OCI-LY1 (cell line): ENCODE measurements around the gene TPH1.

ENCODE experiments used
- H2AFZ ChIP-seq: fragments of 200-600 bp; sonication (generic), shearing (Covaris generic); 2 replicates; pipeline ENCODE4 v1.6.0; 2014; ENCODE audit warnings: antibody characterized with exemption, mild to moderate bottlenecking, low read length
- H3F3A ChIP-seq: fragments of 200-600 bp; sonication (generic), shearing (Covaris generic); 2 replicates; pipeline ENCODE4 v1.6.0; 2014; ENCODE audit warnings: mild to moderate bottlenecking, antibody characterized with exemption, low read length, moderate library complexity; ENCODE audit not compliant: insufficient read depth
- H3K27ac ChIP-seq: fragments of 200-600 bp; sonication (generic); 2 replicates; pipeline ENCODE4 v1.5.1; 2014; ENCODE audit warnings: low read length, mixed run types, mild to moderate bottlenecking, low read depth; ENCODE audit not compliant: poor library complexity, severe bottlenecking
- H3K27me3 ChIP-seq: fragments of 200-600 bp; sonication (generic); 2 replicates; pipeline ENCODE4 v1.6.0; 2014; ENCODE audit warnings: antibody characterized with exemption, mild to moderate bottlenecking, low read length, moderate library complexity; ENCODE audit not compliant: insufficient read depth
- H3K36me3 ChIP-seq: fragments of 200-600 bp; sonication (generic); 2 replicates; pipeline ENCODE4 v1.6.1; 2014; ENCODE audit warnings: mild to moderate bottlenecking, antibody characterized with exemption, low read length, moderate library complexity, mixed read lengths; ENCODE audit not compliant: insufficient read depth
- H3K4me1 ChIP-seq: fragments of 200-600 bp; sonication (generic); 2 replicates; pipeline ENCODE4 v1.5.1; 2014; ENCODE audit warnings: mild to moderate bottlenecking, low read length, moderate library complexity; ENCODE audit not compliant: insufficient read depth, severe bottlenecking
- H3K4me2 ChIP-seq: fragments of 200-600 bp; sonication (generic), shearing (Covaris generic); 2 replicates; pipeline ENCODE4 v1.6.1; 2014; ENCODE audit warnings: low read length
- H3K4me3 ChIP-seq: fragments of 200-600 bp; sonication (generic); 2 replicates; pipeline ENCODE4 v1.5.1; 2014; ENCODE audit warnings: low read length, low read depth, mild to moderate bottlenecking, mixed read lengths; ENCODE audit not compliant: poor library complexity, severe bottlenecking
- H3K79me2 ChIP-seq: fragments of 200-600 bp; shearing (Covaris generic); 2 replicates; pipeline ENCODE4 v1.6.1; 2016; ENCODE audit warnings: mixed run types, low read length, mixed read lengths; ENCODE audit not compliant: insufficient read depth
- H3K9ac ChIP-seq: fragments of 200-600 bp; sonication (generic), shearing (Covaris generic); 2 replicates; pipeline ENCODE4 v1.6.1; 2014; ENCODE audit warnings: mild to moderate bottlenecking, low read length, mixed read lengths
- H3K9me2 ChIP-seq: fragments of 200-600 bp; sonication (generic), shearing (Covaris generic); 2 replicates; pipeline ENCODE4 v1.6.1; 2014; ENCODE audit warnings: low read depth, mild to moderate bottlenecking, low read length, mixed read lengths
- H3K9me3 ChIP-seq: fragments of 200-600 bp; shearing (Covaris generic); 2 replicates; pipeline ENCODE4 v1.6.1; 2014; ENCODE audit warnings: low read length, mixed read lengths
- H4K20me1 ChIP-seq: fragments of 200-600 bp; sonication (generic), shearing (Covaris generic); 2 replicates; pipeline ENCODE4 v1.6.0; 2016; ENCODE audit warnings: mild to moderate bottlenecking, low read length; ENCODE audit not compliant: insufficient read depth
- CTCF ChIP-seq: fragments of 200-600 bp; sonication (generic), shearing (Covaris generic); IDR thresholded peaks from 2 replicates; pipeline ENCODE4 v1.5.1; 2017; ENCODE audit warnings: mild to moderate bottlenecking, antibody characterized with exemption, low read length, moderate library complexity, mixed read lengths
- EZH2 ChIP-seq: fragments of 200-600 bp; sonication (generic), shearing (Covaris generic); IDR thresholded peaks from 2 replicates; pipeline ENCODE4 v1.8.0; 2017; ENCODE audit warnings: borderline replicate concordance, mixed run types, mild to moderate bottlenecking, antibody characterized with exemption, low read length, moderate library complexity, mixed read lengths

Gene TPH1

DNA sequence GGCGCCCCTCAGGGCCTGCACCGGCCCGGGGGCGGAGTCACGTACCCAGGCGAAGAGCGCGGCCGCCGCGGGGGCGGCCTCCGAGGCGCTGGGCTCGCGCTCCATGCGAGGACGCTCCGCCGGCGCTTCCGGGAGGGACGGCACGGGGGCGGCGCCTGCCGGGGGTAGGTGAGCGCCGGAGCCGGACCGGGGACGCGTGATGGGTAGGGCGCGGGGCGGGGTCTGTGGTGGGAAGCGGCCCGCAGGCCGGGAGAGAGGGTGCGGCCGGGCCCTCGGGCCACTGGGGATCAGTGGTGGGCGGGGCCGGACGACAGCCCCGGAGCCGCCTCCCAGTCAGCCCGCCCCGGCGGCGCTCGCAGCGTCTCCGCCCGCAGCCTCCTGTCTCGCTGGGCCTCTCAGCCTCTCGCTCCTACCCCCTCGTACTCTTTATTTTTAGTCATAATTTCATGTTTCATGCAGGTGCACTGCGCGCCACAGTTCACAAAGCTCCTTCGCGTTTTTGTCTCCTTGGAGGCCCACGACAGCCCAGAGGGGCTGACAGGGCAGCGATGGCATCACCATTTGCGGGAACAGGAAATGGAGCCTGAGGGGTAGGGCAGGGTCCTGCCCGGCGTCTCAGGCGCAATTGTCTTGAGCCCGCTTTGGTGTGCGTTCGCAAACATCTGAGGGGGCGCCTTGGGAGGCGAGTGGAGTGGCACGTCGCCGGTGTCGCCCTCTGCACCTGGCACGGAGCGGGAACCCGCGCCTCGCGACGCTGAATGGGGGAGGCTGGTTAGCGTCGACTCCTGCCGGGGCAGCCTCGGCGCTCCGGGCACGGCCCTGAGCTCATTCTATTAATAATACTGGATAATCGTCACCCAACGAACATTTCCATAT lies 32.9 kb downstream of the TPH1 start, which contains the start of gene SERGEF:
Gene SERGEF, minus strand, starts transcription at position 142 of the 876 bp plus-strand sequence. Its CDS starts 37 bp downstream, at position 105.
- no peaks in the 10 kb centered on the region for H3K27me3 ChIP-seq
- peak within 1 kb of the TSS; percentile 91 for H3K4me2 ChIP-seq
- peak within 1 kb of the TSS; percentile 77 for H3K9ac ChIP-seq
- no peaks in the 10 kb centered on the region for H4K20me1 ChIP-seq
- H3K27ac ChIP-seq, result peak within 1 kb of the TSS; percentile 56
- peak within 1 kb of the TSS; percentile 57; the same call in 1 of the 2 replicates for H2AFZ ChIP-seq
- no peaks in the 10 kb centered on the region for H3K9me3 ChIP-seq
- no peaks in the 10 kb centered on the region for H3K9me2 ChIP-seq
- H3K4me3 ChIP-seq, result peak within 1 kb of the TSS; percentile 78
- peaks cover 28% of the 10 kb centered on the region for H3K4me1 ChIP-seq
- no peaks in the 10 kb centered on the region for H3F3A ChIP-seq
- no peak for TF ChIP-seq CTCF
- TF ChIP-seq EZH2, result no peak
- H3K36me3 ChIP-seq, result no peaks in the 10 kb centered on the region
- H3K79me2 ChIP-seq, result no peaks in the 10 kb centered on the region

GRCh38 chr11:18012122-18012905 lies 33.8 kb downstream of the TPH1 start:
- no peaks in the 10 kb centered on the region for H3K79me2 ChIP-seq
- no peaks in the 10 kb centered on the region for H3K9me2 ChIP-seq
- H4K20me1 ChIP-seq, result no peaks in the 10 kb centered on the region
- no peak overlapping the region for H2AFZ ChIP-seq
- TF ChIP-seq CTCF, result no peak
- peaks cover 5% of the 10 kb centered on the region; the same call in 1 of the 2 replicates for H3K36me3 ChIP-seq
- peak overlapping the region; percentile 78 for H3K4me3 ChIP-seq
- no peaks in the 10 kb centered on the region for H3K9me3 ChIP-seq
- peak overlapping the region; percentile 91 for H3K4me2 ChIP-seq
- no peaks in the 10 kb centered on the region for H3K27me3 ChIP-seq
- peaks cover 28% of the 10 kb centered on the region for H3K4me1 ChIP-seq
- peak overlapping the region; percentile 77 for H3K9ac ChIP-seq
- H3F3A ChIP-seq, result no peaks in the 10 kb centered on the region
- H3K27ac ChIP-seq, result peak overlapping the region; percentile 45

- peaks cover 28% of the 10 kb centered on the region for H3K4me1 ChIP-seq
- peak overlapping the region; percentile 91 for H3K4me2 ChIP-seq
- H3F3A ChIP-seq, result no peaks in the 10 kb centered on the region
- peak overlapping the region; percentile 45 for H3K27ac ChIP-seq
- H3K4me3 ChIP-seq, result peak overlapping the region; percentile 78
- H2AFZ ChIP-seq, result no peak overlapping the region
- H3K79me2 ChIP-seq, result no peaks in the 10 kb centered on the region
- peaks cover 7% of the 10 kb centered on the region; the same call in 1 of the 2 replicates for H3K36me3 ChIP-seq
- H4K20me1 ChIP-seq, result no peaks in the 10 kb centered on the region
- no peaks in the 10 kb centered on the region for H3K9me3 ChIP-seq
- peak overlapping the region; percentile 77; the same call in 1 of the 2 replicates for H3K9ac ChIP-seq
- TF ChIP-seq EZH2, result no peak
- no peak for TF ChIP-seq CTCF
- no peaks in the 10 kb centered on the region for H3K27me3 ChIP-seq
- H3K9me2 ChIP-seq, result no peaks in the 10 kb centered on the region
These were observed 34.4 kb downstream of the TPH1 start for GRCh38 chr11:18011633-18012032.
